ENCODE data around the gene REEP3.
A peak's percentile ranks its signal among the peaks of the same experiment; 100 is the strongest.

The REEP3 gene

DNA sequence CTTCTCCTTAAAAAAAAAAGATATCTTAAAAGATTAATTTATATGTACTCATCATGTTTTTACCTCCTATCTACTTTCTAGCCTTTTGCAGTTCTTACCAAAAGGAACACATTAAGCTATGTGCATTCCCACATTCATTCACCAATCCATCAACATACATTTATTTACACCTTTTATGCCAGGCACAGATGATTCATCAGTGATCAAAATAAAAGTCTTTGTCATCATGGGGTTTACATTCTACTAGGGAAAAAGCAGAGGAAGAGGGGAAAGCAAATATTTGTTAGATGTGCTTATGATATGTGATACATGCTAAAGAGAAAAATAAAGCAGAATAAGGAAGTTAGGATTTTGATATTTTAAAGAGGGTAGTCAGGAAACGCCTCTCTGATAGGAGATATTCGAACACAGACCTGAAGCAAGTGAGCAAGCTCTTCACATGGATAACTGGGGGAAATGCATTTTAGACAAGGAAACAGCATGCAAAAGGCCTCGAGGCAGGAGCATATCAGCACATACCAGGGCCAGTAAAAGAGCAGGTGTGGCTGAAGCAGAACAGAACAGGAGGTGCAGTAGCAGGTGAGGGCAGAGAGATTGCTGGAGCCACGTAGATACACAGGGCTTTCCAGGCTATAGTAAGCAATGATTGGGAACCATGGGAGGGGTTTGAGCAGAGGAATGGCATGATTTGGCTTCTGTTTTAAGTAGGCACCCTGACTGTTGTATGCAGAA, 67.4 kb downstream of the REEP3 start:
- no peak for DNase-seq (ENCODE audit: low spot score)

DNA sequence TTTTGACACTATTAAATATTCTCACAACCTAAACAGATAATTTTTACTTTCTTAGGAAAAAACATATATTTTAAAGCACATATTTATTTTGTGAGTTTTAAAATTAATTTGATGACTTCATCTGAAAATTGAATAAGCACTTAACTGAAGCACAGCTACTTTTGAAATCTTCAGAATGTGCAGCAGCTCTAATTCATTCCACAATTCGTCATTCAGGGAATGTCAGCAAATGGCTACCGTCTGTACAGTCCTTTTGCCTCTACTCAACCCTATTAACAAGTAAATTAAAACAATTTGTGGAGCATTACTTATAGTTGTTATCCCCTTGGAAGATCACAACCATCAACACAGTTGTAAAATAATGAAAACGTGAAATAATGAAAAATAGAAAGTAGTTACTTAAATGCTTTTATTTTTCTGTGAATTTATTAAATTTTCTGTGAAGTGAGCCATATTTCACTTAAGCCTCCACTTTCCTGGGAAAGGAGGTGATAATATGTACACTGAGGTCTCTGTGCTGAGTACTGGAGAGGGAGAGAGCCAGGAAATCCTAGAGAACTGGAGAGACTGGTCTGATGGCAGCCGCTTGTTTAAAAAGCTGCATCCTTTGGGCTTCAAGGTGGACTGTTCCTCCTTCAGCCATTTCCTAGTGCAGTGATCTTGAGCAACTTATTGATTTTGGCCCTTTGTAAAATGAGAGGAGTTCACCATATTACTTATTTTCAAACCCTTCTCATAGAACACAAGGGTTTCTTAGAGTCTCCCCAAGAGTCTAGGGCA, 70.6 kb downstream of the REEP3 start:
- no peak for DNase-seq (ENCODE audit: low spot score)

DNA sequence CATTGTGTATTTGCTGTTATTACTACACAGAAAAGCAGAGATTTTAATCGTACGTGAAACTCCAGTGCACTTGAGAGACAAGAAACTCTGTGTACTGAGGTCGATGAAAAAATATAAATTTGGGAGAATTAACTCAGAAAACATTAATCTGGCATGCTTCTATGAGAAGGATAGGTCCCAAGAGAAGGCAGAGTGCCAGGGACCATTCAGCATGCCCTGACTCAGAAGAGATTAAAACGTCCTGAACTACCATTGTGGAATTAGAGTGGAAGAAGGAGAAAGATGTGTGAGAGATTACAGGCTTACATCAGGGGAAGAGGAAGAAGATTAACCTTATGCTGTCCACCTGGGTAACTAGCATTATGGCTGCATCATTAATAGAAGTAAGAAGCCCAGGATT, 72.4 kb downstream of the REEP3 start:
- no peak for DNase-seq (ENCODE audit: low spot score)

DNA sequence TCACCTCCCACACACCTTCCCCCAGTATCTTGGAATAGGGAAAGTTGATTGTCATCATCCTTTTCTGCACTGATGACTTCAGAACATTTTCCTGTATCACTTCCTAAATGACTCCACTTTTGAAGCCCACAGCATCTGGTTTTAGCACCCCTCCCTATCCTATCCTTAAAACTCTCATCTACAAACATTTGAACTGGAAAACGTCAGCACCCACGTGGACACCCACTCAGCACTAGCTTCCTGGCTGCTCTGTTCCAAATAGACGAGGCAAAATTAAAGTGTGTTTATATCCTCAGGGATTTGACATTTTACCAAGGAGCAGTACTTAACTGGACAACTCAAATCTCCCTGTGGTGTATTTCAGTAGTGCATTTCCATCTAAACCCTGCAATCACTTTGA, 73.9 kb downstream of the REEP3 start:
- DNase-seq (ENCODE audit: low spot score): no peak

DNA sequence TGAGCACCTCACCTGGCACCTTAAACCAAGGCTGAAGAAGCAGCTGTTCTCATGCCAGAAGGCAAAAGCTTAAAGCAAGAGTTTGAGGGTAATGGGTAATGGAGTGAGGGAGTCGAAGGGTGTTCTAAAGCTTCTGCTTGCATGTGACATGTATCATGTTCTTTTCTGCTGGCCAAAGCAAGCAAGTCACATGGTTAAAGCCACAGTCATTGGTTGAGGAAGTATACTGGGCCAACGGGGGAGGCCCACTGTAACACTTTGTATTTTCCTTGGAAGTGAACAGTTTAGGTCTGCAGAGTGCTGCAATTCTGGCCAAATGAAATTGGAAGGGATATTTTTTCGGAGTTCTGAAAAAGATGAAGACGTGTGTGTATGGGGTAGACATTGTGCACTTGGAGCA, 75.7 kb downstream of the REEP3 start:
- no peak for DNase-seq (ENCODE audit: low spot score)

DNA sequence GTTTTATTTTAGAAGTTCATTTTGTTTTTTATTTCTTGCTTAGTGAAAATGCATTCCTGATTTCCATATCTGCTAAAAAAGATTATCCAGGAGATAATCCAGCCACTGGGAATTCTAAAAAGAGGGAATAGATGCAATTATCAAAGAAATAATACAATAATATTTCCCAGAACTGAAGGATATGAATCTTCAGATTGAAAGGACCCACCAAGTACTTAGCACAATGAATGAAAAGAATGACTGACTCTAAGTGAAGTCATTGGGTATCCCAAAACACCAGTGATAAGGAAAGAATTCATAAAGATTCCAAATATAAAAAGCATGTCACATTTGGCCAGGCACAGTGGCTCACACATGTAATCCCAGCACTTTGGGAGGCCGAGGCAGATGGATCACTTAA, 79.3 kb downstream of the REEP3 start:
- no peak for DNase-seq (ENCODE audit: low spot score)

DNA sequence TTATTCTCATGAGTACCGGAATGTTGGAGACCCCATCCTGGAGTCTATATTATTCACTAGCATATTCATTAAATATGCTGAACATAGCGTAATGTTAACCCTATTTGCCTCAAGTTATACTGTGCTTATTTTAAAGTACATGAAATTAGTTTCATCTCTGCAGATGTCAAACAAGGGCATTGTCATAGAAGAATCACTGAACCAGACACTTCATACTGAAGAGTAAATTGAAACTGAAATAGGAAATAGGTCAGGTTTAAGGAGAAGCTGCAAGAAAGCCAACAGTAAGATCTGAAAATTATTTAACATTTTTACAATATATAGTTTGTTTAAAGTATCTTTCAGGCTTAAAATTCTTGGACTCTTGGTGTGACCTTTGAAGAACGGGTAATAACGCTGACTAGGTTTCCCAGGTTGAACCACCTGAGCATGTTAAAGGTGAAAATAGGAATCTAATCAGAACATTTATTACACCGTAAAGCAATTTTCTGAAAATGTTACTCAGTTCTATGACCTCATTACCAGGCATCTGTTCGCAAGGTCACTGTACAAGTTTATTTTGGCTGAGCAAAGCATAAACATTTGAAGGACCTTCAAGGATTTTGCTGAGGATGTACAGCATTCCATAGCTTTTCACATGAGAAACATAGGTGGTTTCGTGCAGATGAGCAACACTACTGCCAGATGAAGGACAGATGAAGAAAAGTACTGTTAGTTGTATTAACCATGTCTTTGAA, 82.7 kb downstream of the REEP3 start:
- no peak for DNase-seq (ENCODE audit: low spot score)

DNA sequence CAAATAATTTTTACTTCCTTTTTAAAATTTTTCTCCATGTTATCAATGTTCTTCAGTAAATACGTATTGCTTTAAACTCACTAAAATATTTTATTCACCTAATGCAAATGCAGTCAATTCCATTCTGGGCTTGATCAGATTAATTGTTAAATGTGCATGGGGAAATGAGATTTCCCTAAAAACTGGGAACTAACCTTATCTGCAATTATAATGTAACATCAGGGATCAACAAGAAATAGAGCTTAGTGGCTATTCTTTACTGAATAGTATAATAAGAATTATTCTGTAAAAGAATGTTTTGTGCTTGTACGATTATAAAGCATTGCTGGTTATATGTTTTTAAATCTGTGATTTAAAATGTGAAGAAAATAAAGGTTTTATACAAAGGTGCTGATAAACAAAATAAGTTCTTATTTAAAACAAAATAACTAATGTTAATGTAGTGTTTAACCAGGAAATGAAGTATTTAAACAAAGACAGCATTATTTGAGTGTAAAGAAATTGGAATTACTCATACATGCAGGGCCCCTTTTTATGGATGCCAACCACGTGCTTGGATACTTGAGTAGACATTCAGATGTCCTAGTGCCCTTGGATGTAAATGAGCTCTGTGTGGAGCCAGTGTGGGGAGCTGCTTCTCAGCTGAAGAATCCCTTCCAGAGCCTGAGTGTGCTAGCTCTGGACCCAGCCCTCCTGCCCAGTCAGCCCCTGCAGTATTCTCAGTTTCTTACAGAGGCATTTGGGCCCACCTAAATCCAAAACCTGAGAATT, 84.2 kb downstream of the REEP3 start:
- DNase-seq (ENCODE audit: low spot score): no peak

DNA sequence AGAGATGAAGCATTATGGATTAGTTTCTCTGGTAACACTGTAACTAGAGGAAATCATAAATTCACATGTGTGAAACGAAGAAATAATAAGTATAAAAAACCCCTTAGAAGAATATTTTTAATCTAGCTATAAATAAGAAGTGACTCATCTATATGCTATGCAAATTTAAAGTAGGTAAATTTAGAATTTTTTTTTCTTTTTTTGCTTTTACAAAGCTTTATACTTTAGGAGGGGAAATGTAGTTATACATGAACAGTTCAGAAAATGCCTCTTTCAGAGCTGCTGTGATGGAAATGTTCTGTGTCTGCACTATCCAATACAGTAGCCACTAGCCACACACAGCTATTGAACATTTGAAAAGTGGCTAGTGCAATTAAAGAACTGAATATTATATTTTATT, 87.3 kb downstream of the REEP3 start:
- DNase-seq (ENCODE audit: low spot score): no peak

DNA sequence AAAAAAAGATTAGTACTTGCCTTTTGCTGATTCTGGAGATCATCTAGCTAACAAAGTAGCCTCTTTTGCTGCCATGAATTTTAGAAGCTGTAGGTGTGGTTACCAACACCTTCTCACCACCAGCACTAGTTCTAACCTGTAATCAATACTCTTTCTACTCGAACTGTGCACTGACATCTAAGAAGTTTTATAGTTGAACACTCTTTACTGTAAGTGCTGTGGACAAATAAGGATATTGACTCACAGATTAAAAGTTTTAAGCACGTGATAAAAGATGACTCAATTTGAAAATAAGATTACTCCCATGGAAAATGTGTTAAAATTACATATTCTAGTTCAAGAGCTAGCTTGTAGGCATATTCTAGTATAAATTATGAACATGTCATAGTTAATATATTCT, 89.9 kb downstream of the REEP3 start:
- no peak for DNase-seq (ENCODE audit: low spot score)

DNA sequence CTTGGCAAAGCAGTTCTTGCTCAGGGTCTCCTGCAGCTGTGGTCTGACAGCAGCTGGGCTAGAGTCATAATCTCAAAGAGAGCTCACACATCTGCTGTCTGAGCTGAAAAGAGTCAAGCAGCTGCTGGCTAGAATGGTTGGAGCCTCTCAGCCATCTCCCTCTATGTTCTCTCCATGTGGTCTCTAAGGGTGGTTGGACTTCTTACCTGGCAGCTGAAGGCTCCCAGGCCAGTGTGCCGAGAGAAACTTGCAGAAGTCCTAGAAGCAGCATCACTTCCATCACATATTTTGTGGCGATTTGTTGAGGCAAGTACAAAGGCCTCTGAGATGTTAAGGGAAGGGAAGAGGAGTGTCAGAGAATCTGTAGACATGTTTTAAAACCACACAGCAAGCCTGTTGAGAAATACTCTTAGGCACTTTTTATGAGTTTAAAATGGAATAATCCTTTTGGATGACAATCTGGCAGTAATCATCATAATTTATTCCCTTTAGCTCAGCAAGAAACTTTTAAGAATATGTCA, 93.2 kb downstream of the REEP3 start:
- DNase-seq (ENCODE audit: low spot score): no peak

DNA sequence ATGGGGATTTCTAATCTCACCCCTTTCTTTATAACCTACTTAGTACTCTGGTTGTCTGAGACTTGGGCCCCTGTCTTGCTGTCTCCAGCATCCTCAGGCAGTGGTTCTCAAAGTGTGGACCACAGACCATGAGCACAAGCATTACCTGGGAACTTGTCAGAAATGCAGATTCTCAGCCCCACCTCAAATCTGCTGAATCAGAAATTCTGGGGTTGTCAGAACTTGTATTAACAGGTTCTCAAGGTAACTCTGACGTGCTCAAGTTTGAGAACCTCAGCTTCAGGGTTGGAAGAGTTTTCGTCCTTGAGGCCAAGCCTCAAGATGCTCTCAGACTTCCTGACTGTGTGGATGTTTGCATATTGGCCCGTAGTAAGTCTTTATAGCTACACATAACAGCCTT, 97.4 kb downstream of the REEP3 start:
- DNase-seq (ENCODE audit: low spot score): no peak

DNA sequence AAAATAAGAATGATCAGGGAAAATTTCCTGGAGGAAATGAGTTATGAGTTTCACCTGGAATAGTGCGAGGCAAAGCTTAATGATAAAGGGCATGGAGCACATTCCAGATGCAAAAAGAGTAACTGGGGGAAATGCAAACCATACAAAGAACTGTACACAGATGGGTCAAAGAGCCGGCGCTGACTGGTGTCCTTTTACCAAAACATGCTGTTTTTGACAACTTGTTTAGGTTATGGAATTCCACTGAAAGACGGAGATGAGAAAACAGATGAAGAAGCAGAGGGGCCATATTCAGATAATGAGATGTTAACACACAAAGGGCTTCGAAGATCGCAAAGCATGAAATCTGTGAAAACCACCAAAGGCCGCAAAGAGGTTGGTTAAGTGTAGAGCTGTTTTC, 98.2 kb downstream of the REEP3 start:
- DNase-seq (ENCODE audit: low spot score): no peak

DNA sequence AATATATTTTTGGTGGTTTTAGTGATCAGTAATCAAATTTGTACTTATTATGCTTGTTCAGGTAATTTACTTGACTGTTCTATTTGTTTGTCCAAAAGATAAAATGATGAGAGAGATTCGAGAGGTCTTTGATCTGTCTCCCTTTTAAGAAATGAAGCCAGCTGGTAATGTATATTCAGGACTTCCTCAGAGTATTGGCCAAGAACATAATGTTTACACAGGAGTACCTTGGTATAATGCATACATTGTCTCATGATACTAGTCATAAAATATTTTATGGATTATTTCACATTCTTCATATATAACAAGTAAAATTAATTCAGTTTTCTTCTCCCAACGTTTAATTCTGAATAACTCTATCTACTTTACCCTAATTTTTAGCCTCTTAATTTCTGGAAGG, 100.9 kb downstream of the REEP3 start:
- DNase-seq (ENCODE audit: low spot score): no peak

DNA sequence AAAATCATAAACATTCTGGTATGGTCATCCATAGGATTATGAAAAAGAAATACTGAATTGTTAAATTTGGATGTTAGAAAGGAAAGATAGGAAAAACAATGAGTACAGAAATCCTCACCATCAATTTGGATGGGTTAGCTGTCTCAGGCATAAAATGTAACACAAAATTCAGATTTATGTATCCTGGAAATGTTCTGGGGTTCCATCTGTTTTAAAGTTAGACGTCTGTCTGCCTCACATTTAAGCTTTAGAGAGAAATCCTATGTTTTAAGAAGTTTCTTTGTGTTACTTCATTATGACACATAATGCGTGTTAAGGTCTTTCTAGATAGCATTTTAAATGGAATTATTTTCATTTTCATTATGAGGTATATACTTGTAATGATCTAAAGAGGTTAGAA, 103.5 kb downstream of the REEP3 start:
- DNase-seq (ENCODE audit: low spot score): no peak

DNA sequence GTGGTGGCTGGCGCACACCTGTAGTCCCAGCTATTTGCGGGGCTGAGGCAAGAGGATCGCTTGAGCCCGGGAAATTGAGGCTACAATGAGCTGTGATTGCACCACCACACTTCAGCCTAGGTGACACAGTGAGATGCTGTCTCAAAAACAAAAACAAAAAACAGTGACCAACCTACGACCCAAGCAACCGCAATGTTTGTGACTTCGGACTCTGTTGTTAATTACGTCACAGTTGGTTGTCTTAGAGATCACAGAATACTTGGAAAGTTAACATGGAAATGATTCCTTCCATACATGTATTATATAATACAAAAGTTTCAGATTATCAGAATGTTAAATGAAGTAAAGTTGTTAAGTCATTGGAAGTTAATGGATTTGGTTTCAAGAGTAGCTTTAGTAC, 106.2 kb downstream of the REEP3 start:
- DNase-seq (ENCODE audit: low spot score): no peak

DNA sequence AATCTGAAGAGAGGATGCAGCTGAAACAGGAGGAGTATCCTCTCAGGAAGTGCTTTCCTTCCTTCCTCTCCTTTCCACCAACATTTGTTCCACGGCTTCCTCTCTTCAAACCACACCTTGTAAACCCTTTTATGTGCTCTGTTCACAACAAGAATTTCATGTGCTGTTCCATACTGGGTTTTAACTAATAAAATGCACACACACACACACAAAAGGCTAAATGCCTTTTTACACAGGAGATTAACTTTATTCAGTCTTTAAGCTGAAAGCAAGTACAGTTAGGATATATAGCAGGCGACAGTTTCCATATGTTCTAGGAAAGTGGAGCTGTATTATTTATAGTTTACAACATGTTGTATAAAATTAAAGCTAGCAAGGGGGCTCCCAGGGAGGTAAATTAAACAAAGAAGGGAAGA, 106.7 kb downstream of the REEP3 start:
- no peak for DNase-seq (ENCODE audit: low spot score)

DNA sequence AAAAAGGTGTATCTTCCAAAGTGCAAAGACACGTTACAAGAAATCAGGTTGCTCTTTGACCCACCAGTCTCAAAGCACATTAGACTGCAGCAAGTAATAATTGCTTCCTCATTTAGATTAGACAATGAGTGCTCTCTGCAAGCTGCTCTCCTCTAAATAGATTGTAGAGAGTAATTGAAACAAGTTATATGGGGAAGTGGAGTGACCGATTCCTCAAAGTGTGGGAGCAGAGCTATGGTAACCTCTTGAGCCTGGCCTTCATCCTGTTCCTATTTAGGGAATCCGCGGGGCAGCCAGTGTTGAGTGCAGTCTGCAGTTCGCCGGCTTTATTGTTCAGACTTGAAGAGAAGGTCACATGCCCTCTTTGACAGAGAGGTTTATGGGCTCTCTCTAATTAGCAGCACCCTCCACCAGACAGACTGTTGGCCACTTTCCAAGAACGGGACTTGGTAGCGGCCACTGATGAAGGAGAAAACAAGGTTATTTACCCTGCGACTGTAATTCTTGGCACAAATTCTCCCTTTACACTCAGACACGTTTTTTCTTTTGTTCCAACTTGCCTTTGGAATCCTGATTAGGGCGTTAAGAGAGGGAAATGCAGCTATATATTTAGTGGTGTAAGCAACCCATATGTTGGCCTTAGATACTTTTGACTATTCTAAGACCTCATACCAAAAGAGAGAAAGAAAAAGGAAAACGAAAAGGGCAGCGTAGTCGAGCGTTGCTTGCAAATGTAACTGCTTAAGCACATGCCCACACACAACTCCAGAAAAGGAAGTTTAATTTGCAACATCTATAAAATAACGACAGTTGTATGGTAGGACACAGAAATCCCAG, 107.5 kb downstream of the REEP3 start:
- DNase-seq (ENCODE audit: low spot score): peak; percentile 4

DNA sequence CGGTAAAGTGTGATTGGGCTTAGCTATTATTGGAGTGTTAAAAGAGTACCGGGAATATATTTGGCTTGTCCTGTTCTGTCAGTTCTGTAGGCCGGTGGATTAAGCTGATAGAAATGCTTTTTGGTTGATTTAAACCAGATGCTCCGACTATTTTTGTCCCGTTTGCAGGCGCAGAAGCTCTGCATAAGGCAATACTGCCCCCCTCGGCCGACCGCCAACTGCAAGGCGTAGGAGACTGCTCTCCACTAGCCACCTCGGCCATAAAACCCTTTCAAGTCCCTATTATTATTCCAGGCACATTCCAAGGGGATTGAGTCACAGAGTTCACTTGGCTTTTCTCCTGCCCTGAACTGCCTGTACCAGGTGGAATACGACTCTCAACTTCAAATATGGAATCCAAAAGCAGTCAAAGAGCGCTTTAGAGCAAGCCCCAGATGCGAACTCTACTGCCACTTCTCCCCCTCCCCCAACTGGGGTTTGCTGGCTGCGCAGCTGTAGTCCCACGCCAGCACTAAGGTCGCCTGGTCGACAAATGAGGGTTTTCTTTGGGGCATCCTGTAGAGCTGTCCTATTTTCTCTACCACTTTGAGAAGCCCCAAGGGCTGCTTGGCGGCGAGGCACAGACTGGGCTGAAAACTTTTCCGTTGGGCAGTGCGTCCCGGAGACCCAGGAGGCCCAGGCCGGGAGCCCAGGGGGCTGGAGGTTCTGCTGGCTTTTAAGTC, 108.3 kb downstream of the REEP3 start:
- peak; percentile 75 for DNase-seq (ENCODE audit: low spot score)

Data from CD4-positive, alpha-beta T cell treated with Interleukin-6 at 100 ng/mL for 8 hours (primary cell).